HG02798 (cell line): ENCODE measurements around the gene AMOTL2.

Source experiments
- ATAC-seq: cut with Tn5 transposase; IDR thresholded peaks from one replicate; pipeline ENCODE4 v1.9.1; 2021; ENCODE audit warnings: mild to moderate bottlenecking; ENCODE audit not compliant: unreplicated experiment, poor library complexity

The AMOTL2 gene

DNA sequence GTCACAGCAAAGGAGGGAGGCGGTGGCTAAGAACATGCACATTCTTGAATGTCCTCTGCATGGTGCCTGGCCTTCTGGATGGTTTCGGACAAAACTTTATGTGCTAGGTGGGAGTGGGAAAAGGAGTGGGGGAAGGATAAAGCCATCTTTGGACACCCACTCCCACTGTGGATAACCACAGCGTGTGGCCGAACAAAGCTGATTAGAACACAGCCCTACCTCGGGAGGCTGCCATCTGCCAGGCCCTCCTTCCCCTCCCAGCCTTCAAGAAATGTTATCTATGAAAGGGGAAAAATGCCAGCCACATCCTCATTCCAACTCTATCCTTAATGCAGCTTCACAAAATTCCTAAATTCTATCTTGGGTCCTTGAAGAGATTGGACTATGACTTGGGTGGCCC is 18.8 kb downstream of the AMOTL2 start:
- no peak for ATAC-seq

DNA sequence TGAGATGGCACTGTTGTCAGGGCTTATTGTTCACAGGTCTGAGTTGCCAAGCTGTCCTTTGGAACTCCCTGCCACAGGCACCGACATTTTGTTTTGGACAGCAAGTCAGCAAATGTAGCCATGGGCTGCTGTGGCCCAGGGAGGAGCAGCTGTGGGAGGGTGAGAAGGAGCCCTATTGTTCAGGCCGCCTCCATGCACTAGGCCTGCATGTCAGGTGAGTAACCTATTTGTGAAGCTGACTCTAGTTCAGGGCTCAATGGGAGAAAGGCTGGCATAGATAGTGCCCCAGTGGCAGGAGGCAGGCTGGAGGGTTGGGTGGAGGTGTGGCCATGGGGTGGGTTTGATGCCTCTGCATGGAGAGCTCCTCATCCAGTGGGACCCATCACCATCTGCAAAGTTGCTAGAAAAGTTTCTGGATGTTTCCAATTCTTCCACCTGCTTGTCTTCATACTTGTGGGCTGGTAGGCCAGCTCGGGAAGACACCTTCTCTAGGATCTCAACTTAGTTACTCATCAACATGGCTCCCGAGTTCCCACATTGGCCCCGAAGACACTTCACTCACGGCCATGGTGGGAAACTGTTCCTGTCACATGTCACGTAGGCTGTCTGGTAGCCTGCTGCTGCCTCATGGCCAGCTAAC is 19.5 kb downstream of the AMOTL2 start:
- ATAC-seq, result no peak

- no peak for ATAC-seq
Measured at GRCh38 chr3:134353831-134354611, 20.2 kb downstream of the AMOTL2 start.

DNA sequence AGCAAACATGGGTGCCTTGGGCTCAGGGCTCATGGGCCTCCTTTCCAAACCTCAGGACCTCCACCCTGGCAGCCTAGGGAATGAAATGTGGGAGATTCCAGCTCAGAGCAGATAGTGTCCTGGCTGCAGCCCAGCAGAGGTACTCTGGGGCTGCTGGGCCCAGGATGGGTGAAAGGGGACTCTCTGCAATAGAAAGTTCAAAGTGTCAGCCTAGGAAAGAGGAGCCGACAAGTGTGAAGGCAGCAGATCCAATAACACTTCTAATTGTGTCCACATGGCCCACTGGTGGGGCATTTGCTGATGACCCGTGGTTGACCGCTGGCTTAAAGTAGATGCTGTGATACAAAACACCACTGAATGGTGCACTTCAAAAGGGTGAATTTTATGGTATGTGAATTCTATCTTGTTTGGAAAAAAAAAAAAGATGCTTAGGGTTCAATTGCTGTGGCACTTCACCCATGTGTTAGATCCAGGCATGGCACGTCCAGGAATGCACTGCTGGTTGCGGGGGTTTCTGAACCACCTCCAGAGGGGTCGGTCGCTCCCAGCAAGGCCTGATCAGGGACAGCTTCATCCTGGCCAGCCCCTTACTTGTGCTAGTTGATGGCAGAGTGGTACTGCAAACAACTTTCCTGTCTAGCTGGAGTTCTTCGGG is 20.9 kb downstream of the AMOTL2 start:
- no peak for ATAC-seq

GRCh38 chr3:134352031-134352671 is 22.1 kb downstream of the AMOTL2 start:
- ATAC-seq, result no peak

GRCh38 chr3:134351427-134351826 is 22.8 kb downstream of the AMOTL2 start:
- ATAC-seq, result no peak

DNA sequence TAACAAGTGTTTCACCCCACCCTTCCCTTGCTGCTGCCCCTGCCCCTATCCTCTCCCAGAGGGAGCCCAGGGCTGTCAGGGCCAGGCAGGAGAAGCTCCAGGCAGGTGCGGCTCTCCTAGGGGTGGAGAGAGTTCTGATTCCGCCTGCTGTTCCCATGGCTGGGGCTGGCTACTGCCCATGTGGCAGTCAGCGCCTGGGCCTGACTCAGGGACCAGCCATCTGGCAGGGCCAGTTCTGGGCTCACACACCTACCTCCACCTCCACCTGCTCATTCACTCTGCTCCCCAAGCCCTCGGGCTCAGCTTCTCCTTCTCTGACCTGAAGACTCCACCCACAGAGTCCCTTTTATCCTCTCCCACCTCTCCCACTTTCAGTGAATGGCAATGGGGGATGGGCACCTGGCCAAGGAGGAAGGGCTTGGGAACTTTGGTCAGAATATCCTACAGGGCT is 23.4 kb downstream of the AMOTL2 start:
- no peak for ATAC-seq

GRCh38 chr3:134350266-134350665 is 24.0 kb downstream of the AMOTL2 start:
- no peak for ATAC-seq

- no peak for ATAC-seq
Measured at GRCh38 chr3:134348524-134348923, 25.7 kb downstream of the AMOTL2 start.

- ATAC-seq, result no peak
Measured at GRCh38 chr3:134347551-134347950, 26.7 kb downstream of the AMOTL2 start.

GRCh38 chr3:134346744-134347143 is 27.5 kb downstream of the AMOTL2 start:
- no peak for ATAC-seq

DNA sequence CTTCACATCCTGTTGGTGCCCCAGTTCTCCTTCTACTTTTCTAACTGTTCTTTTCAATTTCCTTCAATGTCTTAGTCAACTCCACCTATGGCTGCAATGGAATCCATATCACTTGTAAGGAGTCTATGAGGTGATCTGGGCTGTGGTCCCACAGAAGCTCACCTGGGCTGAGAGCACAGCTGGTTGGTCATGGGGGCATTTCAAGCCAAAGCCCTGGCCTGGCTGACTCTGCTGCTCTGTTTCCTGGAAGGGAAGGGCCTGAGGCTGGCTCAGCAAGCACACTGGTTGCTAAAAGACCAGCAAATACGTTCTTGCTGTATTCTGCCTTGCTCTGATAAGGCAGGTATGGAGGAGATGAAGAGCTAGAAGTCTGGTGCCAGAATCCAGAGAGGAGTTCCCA is 29.0 kb downstream of the AMOTL2 start:
- ATAC-seq, result no peak

GRCh38 chr3:134344560-134344959 is 29.7 kb downstream of the AMOTL2 start:
- ATAC-seq, result no peak

GRCh38 chr3:134342259-134342658 is 32.0 kb downstream of the AMOTL2 start:
- no peak for ATAC-seq

DNA sequence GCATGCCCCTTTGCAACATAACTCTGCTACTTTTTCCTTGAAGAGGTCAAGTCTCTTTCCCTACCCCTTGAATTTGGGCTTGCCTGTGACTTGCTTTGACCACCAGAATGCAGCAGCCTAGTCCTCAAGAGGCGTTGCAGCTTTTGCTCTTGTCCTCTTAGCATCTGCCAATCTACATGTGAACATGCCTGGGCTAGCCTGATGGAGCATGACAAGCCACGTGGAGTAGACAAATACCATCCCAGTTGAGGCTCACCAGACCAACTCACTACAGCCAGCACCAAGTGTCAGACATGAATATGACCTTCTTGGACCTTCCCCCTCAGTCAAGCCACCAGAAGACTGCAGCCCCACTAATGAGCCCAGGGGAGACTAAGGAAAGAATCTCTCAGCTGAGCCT is 32.9 kb downstream of the AMOTL2 start:
- no peak for ATAC-seq

DNA sequence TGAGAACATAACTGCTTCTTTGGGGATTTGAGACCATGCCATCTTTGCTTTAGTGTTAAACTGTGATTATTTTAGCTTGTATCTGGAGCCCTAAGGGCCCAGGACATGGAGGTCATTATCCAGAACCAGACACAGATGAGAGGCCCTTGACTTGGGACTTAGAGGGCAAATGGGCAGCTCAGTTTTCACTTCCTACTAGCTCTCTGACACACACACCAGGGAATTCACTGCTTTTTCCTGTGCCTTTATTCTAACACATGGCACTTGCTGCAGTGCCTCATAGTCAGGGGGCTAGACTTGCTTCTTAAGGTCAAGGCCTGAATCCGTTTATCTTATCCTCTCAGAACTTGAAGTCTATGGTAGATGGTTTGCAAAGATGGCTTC is 33.3 kb downstream of the AMOTL2 start:
- no peak for ATAC-seq

DNA sequence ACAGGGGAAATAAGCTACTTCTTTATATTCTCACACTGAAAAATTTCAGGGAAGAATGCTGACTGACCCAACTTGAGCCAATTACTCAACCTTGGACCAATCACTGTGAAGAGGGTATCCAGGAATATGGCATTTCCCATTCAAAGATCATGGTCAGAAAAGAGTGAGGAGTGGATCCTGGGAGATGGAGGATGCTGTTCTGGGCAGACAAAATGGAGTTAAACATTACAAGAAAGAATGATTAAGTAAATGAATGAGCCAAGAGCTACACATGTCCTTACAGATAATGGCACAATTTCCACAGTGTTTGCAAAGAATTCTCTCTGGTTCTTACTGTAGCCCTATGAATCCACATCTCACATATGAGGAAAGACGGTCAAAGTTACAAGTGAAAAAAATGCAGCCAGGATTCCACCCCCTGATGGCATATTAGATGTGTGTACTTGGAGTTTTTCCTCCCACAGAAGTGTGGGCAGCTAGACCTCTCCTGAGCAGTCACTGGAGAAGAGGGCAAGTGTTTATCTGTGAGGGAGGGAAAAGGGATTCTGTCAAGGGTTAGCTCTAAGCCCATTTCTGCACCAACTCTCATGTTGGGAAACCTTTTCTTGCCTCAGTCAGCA is 33.8 kb downstream of the AMOTL2 start:
- ATAC-seq, result no peak

- no peak for ATAC-seq
Measured at GRCh38 chr3:134339913-134340312, 34.3 kb downstream of the AMOTL2 start.

DNA sequence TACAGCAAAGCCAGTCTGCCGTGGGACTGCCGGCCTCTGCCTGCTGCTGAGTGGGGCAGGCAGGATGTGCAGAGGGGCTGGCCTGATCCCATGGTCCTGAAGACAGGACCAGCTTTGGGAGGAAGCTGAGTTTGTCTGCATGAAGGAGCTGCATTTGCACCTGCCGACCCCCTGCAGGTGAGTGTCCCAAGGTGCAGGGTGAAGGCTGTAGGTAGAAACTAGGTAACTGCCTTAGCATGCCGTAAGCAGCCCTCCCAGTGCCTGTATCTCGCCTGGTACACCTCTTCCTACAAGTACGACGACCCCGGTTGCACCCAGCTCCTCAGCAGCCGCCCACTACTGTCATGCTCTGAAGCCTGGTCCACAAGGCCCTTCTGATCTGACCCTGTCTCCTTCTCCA is 34.9 kb downstream of the AMOTL2 start:
- ATAC-seq, result no peak

GRCh38 chr3:134338516-134339261 is 35.6 kb downstream of the AMOTL2 start:
- no peak for ATAC-seq
